Osteoblast (primary cell): Measurements from ENCODE around the gene MIPOL1. TPM values are rescaled to one million over a fixed set of nuclear protein-coding genes. Genes with fewer than 3 reads are reported as not detected.

Experiments used
- DNase-seq: peaks from one replicate; pipeline ENCODE4 v3.0.0; 2011; ENCODE audit warnings: low spot score, mixed read lengths; ENCODE audit not compliant: insufficient read length; ENCODE audit errors: missing footprints
- H2AFZ ChIP-seq: 2 replicates; pipeline ENCODE4 v1.6.0; 2011; ENCODE audit warnings: mild to moderate bottlenecking, low read length
- H3K27ac ChIP-seq: 2 replicates; pipeline ENCODE4 v1.5.1; 2011; ENCODE audit warnings: mild to moderate bottlenecking, low read depth, low read length, moderate library complexity
- H3K27me3 ChIP-seq: 2 replicates; pipeline ENCODE4 v1.6.0; 2012; ENCODE audit warnings: mild to moderate bottlenecking, control low read depth, inconsistent platforms, low read length, moderate library complexity; ENCODE audit not compliant: insufficient read depth
- H3K36me3 ChIP-seq: 2 replicates; pipeline ENCODE4 v1.5.1; 2011; ENCODE audit warnings: mild to moderate bottlenecking, low read length, control low read depth, moderate library complexity; ENCODE audit not compliant: insufficient read depth
- H3K4me1 ChIP-seq: 2 replicates; pipeline ENCODE4 v1.5.1; 2011; ENCODE audit warnings: mild to moderate bottlenecking, low read length, control low read depth, moderate library complexity; ENCODE audit not compliant: insufficient read depth
- H3K4me2 ChIP-seq: 2 replicates; pipeline ENCODE4 v1.6.0; 2011; ENCODE audit warnings: mild to moderate bottlenecking, low read length; ENCODE audit not compliant: insufficient read depth
- H3K4me3 ChIP-seq: fragments of 200-600 bp; sonication (generic); 3 replicates; pipeline ENCODE4 v1.5.1; 2012; ENCODE audit warnings: mild to moderate bottlenecking, low read length, inconsistent platforms; ENCODE audit not compliant: insufficient read depth
- H3K79me2 ChIP-seq: 2 replicates; pipeline ENCODE4 v1.6.0; 2012; ENCODE audit warnings: mild to moderate bottlenecking, low read length, control low read depth, inconsistent platforms; ENCODE audit not compliant: insufficient read depth
- H3K9me3 ChIP-seq: 2 replicates; pipeline ENCODE4 v1.5.1; 2011; ENCODE audit warnings: low read depth, low read length, control low read depth
- H4K20me1 ChIP-seq: 2 replicates; pipeline ENCODE4 v1.6.0; 2012; ENCODE audit warnings: mild to moderate bottlenecking, low read length, control low read depth; ENCODE audit not compliant: insufficient read depth
- CTCF ChIP-seq: IDR thresholded peaks from 2 replicates; pipeline ENCODE4 v1.5.1; 2011; ENCODE audit warnings: mild to moderate bottlenecking, low read depth, low read length, moderate library complexity; ENCODE audit errors: extremely low read depth
- total RNA-seq: library from RNA; depleted of rRNA; stranded (reverse); fragments of >200 nt; gene quantifications from 2 replicates; pipeline ENCODE4 v1.2.3, GENCODE V29; 2012

MIPOL1 gene
- total RNA-seq, 1 donor, result 9.0 TPM

GRCh38 chr14:37343307-37344094 is 145.8 kb downstream of the MIPOL1 start:
- no peak for DNase-seq
- H3K4me3 ChIP-seq, result no peak overlapping the region

GRCh38 chr14:37363661-37364060 is 165.9 kb downstream of the MIPOL1 start:
- no peak for TF ChIP-seq CTCF
- Histone ChIP-seq H3K9me3 (no peaks in the 10 kb centered on the region), H3K27ac (no peak overlapping the region), H3K27me3 (no peaks in the 10 kb centered on the region), H2AFZ (no peak overlapping the region), H3K36me3 (no peaks in the 10 kb centered on the region), H4K20me1 (no peaks in the 10 kb centered on the region), H3K4me2 (no peak overlapping the region), H3K79me2 (no peaks in the 10 kb centered on the region), H3K4me1 (no peaks in the 10 kb centered on the region), H3K4me3 (no peak overlapping the region)
- no peak for DNase-seq

More at GRCh38 chr14:37343307-37344094, 145.8 kb downstream of the MIPOL1 start:
- Histone ChIP-seq H3K27me3 (no peaks in the 10 kb centered on the region), H3K36me3 (no peaks in the 10 kb centered on the region), H3K4me2 (peak overlapping the region; percentile 44), H4K20me1 (no peaks in the 10 kb centered on the region), H3K27ac (no peak overlapping the region), H3K79me2 (no peaks in the 10 kb centered on the region), H2AFZ (no peak overlapping the region), H3K9me3 (no peaks in the 10 kb centered on the region), H3K4me1 (no peaks in the 10 kb centered on the region)
- TF ChIP-seq CTCF, result no peak

GRCh38 chr14:37369425-37369824 is 171.7 kb downstream of the MIPOL1 start:
- Histone ChIP-seq H3K4me3 (no peak overlapping the region), H3K79me2 (no peaks in the 10 kb centered on the region), H3K36me3 (no peaks in the 10 kb centered on the region), H3K27ac (no peak overlapping the region), H3K4me1 (no peaks in the 10 kb centered on the region), H3K9me3 (no peaks in the 10 kb centered on the region), H3K4me2 (no peak overlapping the region), H2AFZ (no peak overlapping the region), H3K27me3 (no peaks in the 10 kb centered on the region), H4K20me1 (no peaks in the 10 kb centered on the region)
- DNase-seq, result no peak
- no peak for TF ChIP-seq CTCF

- Histone ChIP-seq H3K27me3 (no peaks in the 10 kb centered on the region), H3K79me2 (no peaks in the 10 kb centered on the region), H2AFZ (no peak overlapping the region), H4K20me1 (no peaks in the 10 kb centered on the region), H3K36me3 (no peaks in the 10 kb centered on the region), H3K4me3 (no peak overlapping the region), H3K4me1 (no peaks in the 10 kb centered on the region), H3K4me2 (no peak overlapping the region), H3K9me3 (no peaks in the 10 kb centered on the region), H3K27ac (no peak overlapping the region)
- TF ChIP-seq CTCF, result no peak
- DNase-seq, result no peak
These were observed 177.8 kb downstream of the MIPOL1 start for GRCh38 chr14:37375566-37375965.
